Keratinocyte (primary cell): ENCODE measurements around the gene RBMS3. TPM values are rescaled to one million over a fixed set of nuclear protein-coding genes. Genes with fewer than 3 reads are reported as not detected.
A peak's percentile ranks its signal among the peaks of the same experiment; 100 is the strongest.

Experiments used
- DNase-seq: peaks from one replicate; pipeline ENCODE4 v3.0.0-alpha.2; 2011; ENCODE audit warnings: low read depth, missing footprints, low spot score
- FAIRE-seq: peaks from 2 replicates; lab custom pipeline; 2011; peaks lifted over from hg19 to GRCh38; lab: Jason Lieb, UNC
- H2AFZ ChIP-seq: 2 replicates; pipeline ENCODE4 v1.6.0; 2012; ENCODE audit warnings: low read length, control low read depth, inconsistent platforms; ENCODE audit not compliant: control insufficient read depth
- H3K27ac ChIP-seq: 2 replicates; pipeline ENCODE4 v1.5.1; 2011; ENCODE audit warnings: low read length; ENCODE audit not compliant: control insufficient read depth, insufficient read depth
- H3K27me3 ChIP-seq: 3 replicates; pipeline ENCODE4 v1.6.0; 2011; ENCODE audit warnings: low read length; ENCODE audit not compliant: control insufficient read depth, insufficient read depth; ENCODE audit errors: extremely low read depth
- H3K36me3 ChIP-seq, 2 experiments: 2 replicates in 1 of 2; 3 replicates in 1 of 2; pipeline ENCODE4 v1.5.1; 2011; ENCODE audit warnings: low read length in 2 of 2, mild to moderate bottlenecking in 1 of 2; ENCODE audit not compliant: control insufficient read depth in 2 of 2, insufficient read depth in 2 of 2; ENCODE audit errors: extremely low read depth in 1 of 2
- H3K4me1 ChIP-seq: 3 replicates; pipeline ENCODE4 v1.5.1; 2011; ENCODE audit warnings: low read length; ENCODE audit not compliant: control insufficient read depth, insufficient read depth; ENCODE audit errors: extremely low read depth
- H3K4me2 ChIP-seq: 3 replicates; pipeline ENCODE4 v1.6.0; 2011; ENCODE audit warnings: low read depth, low read length; ENCODE audit not compliant: control insufficient read depth, insufficient read depth; ENCODE audit errors: extremely low read depth
- H3K4me3 ChIP-seq, 3 experiments: fragments of 200-600 bp in 1 of 3; sonication (generic) in 1 of 3; 2 replicates in 2 of 3; 3 replicates in 1 of 3; pipeline ENCODE4 v1.5.1; 2011 to 2016; ENCODE audit warnings: low read length in 3 of 3, mild to moderate bottlenecking in 3 of 3, control low read depth in 2 of 3, inconsistent platforms in 1 of 3, low read depth in 1 of 3, mixed read lengths in 1 of 3, mixed run types in 1 of 3, moderate library complexity in 1 of 3; ENCODE audit not compliant: control insufficient read depth in 2 of 3, insufficient read depth in 2 of 3; ENCODE audit errors: extremely low read depth in 1 of 3
- H3K79me2 ChIP-seq: 2 replicates; pipeline ENCODE4 v1.6.0; 2012; ENCODE audit warnings: low read length; ENCODE audit not compliant: control insufficient read depth, insufficient read depth
- H3K9ac ChIP-seq: 3 replicates; pipeline ENCODE4 v1.6.0; 2011; ENCODE audit warnings: low read length; ENCODE audit not compliant: control insufficient read depth, insufficient read depth; ENCODE audit errors: extremely low read depth
- H3K9me1 ChIP-seq: 3 replicates; pipeline ENCODE4 v1.6.0; 2011; ENCODE audit warnings: low read length; ENCODE audit not compliant: control insufficient read depth, insufficient read depth; ENCODE audit errors: extremely low read depth
- H3K9me3 ChIP-seq: 2 replicates; pipeline ENCODE4 v1.5.1; 2012; ENCODE audit warnings: low read depth, low read length; ENCODE audit not compliant: control insufficient read depth
- H4K20me1 ChIP-seq: 3 replicates; pipeline ENCODE4 v1.6.0; 2011; ENCODE audit warnings: low read length; ENCODE audit not compliant: control insufficient read depth, insufficient read depth; ENCODE audit errors: extremely low read depth
- EZH2 ChIP-seq: IDR thresholded peaks from one replicate; pipeline ENCODE4 v1.6.1; 2012; ENCODE audit warnings: inconsistent platforms, mild to moderate bottlenecking, low read length, moderate library complexity
- dilution Hi-C: fragments of 300-500 bp; cut with MboI; formaldehyde crosslinking; loops from one replicate; pipeline ENCODE4 v1.7.0; 2020; ENCODE audit warnings: low sequenced_read_pairs; ENCODE audit not compliant: extremely low pct_ligation_motif_present
- polyA plus RNA-seq, 5 experiments: library from polyadenylated mRNA; depleted of rRNA in 3 of 5; stranded (reverse) in 3 of 5; stranded (forward) in 1 of 5; unstranded in 1 of 5; fragments of >200 nt; gene quantifications; 1 replicate in 1 of 5; 2 replicates in 3 of 5; 3 replicates in 1 of 5; pipeline versions ENCODE4 v1.2.1 to v1.2.3, GENCODE V29; 2011 to 2012; ENCODE audit warnings: missing spikeins in 2 of 5, low read depth in 1 of 5, low replicate concordance in 1 of 5
- TF ChIP-seq, protein P1 (sequence below), 3 experiments: IDR thresholded peaks in 1 of 3; conservative IDR thresholded peaks in 1 of 3; optimal IDR thresholded peaks in 1 of 3; 2 replicates in 2 of 3; 3 replicates in 1 of 3; pipeline versions ENCODE3 to v1.5.1; 2011; ENCODE audit warnings: low read length in 3 of 3, mild to moderate bottlenecking in 3 of 3, moderate library complexity in 2 of 3, control low read depth in 1 of 3, inconsistent platforms in 1 of 3; ENCODE audit not compliant: insufficient read depth in 2 of 3; ENCODE audit errors: extremely low read depth in 1 of 3

Gene RBMS3
- polyA plus RNA-seq, 1 donor (not counting 4 experiments of a cell fraction or from before 2014, with no cell fraction given): 2.3 TPM

DNA sequence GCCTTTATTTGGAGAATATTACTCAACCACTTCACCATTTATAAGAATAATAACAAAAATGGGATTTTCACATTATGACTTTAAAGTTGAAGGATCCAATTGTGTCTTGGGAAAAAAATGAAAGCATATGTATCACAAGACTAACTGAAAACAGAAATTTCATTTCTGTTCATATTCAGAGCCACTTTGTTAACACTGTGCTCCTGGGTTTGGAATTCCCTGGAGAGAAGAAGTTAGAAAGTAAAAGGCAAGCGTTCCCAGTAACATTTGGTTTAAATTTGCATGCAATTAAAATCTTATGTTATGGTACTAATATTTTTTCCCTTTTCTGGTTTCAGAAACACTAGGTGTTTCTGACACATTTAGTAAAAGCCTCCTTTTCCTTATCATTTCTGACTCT, 230.8 kb downstream of the RBMS3 start:
- Histone ChIP-seq H3K4me1 (peaks cover 13% of the 10 kb centered on the region), H3K9me3 (no peaks in the 10 kb centered on the region), H3K4me3 (no peak overlapping the region), H2AFZ (no peak overlapping the region), H3K79me2 (no peaks in the 10 kb centered on the region), H3K9me1 (peaks cover 2% of the 10 kb centered on the region), H4K20me1 (no peaks in the 10 kb centered on the region), H3K27ac (no peak overlapping the region), H3K4me2 (no peak overlapping the region), H3K36me3 (no peaks in the 10 kb centered on the region), H3K27me3 (no peaks in the 10 kb centered on the region), H3K9ac (no peak overlapping the region)
- FAIRE-seq (no peak), DNase-seq (no peak)
- TF ChIP-seq EZH2: no peak
- TF ChIP-seq, protein P1, sequence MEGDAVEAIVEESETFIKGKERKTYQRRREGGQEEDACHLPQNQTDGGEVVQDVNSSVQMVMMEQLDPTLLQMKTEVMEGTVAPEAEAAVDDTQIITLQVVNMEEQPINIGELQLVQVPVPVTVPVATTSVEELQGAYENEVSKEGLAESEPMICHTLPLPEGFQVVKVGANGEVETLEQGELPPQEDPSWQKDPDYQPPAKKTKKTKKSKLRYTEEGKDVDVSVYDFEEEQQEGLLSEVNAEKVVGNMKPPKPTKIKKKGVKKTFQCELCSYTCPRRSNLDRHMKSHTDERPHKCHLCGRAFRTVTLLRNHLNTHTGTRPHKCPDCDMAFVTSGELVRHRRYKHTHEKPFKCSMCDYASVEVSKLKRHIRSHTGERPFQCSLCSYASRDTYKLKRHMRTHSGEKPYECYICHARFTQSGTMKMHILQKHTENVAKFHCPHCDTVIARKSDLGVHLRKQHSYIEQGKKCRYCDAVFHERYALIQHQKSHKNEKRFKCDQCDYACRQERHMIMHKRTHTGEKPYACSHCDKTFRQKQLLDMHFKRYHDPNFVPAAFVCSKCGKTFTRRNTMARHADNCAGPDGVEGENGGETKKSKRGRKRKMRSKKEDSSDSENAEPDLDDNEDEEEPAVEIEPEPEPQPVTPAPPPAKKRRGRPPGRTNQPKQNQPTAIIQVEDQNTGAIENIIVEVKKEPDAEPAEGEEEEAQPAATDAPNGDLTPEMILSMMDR (optimal IDR thresholded peaks at IDR 0.05 in 1 of 3, IDR thresholded peaks at IDR 0.05 in 1 of 3, conservative IDR thresholded peaks at IDR 0.05 in 1 of 3; ENCODE audit: extremely low read depth in 1 of 3, insufficient read depth in 2 of 3, low read length in 3 of 3): no peak
- dilution Hi-C loops: no loop called here

DNA sequence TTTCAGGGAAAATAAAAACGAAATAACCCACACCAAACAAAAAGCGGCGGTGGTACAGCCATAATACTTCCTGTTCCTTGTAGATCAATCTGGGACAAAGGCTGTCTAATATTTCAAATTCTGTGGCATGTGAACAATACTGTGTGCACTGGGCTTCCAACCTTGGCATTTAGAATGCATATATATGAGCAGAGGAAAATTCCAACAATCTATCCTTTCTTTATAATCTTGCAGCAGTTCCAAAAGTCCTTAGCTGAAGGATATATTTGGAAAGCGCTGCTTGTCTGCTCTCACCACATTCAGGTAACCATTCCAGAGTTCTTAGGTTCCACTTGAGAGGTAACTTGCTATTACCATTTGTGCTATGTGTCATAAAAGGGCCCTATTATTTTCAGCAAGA, 231.8 kb downstream of the RBMS3 start:
- Histone ChIP-seq H2AFZ (no peak overlapping the region), H3K79me2 (no peaks in the 10 kb centered on the region), H3K9me3 (no peaks in the 10 kb centered on the region), H3K9ac (no peak overlapping the region), H3K9me1 (peaks cover 2% of the 10 kb centered on the region), H4K20me1 (no peaks in the 10 kb centered on the region), H3K27ac (no peak overlapping the region), H3K27me3 (no peaks in the 10 kb centered on the region), H3K4me3 (no peak overlapping the region), H3K4me2 (no peak overlapping the region), H3K36me3 (no peaks in the 10 kb centered on the region), H3K4me1 (peaks cover 13% of the 10 kb centered on the region)
- dilution Hi-C loops: no loop called here
- FAIRE-seq: peak; percentile 58
- TF ChIP-seq EZH2: no peak
- TF ChIP-seq, protein P1 (optimal IDR thresholded peaks at IDR 0.05 in 1 of 3, IDR thresholded peaks at IDR 0.05 in 1 of 3, conservative IDR thresholded peaks at IDR 0.05 in 1 of 3; ENCODE audit: extremely low read depth in 1 of 3, insufficient read depth in 2 of 3, low read length in 3 of 3): no peak
- DNase-seq: no peak
